HepG2 (cell line): Measurements from ENCODE around the gene NAA38. TPM values are rescaled to one million over a fixed set of nuclear protein-coding genes. Genes with fewer than 3 reads are reported as not detected.

Source experiments
- AKNA ChIP-seq: sonication (generic); formaldehyde crosslinking; IDR thresholded peaks from 2 replicates; pipeline ENCODE4 v1.4.0; 2020; ENCODE audit warnings: missing genetic modification reagents, borderline replicate concordance
- DPF2 ChIP-seq: sonication (generic); formaldehyde crosslinking; IDR thresholded peaks from 2 replicates; pipeline ENCODE4 v1.4.0; 2020; ENCODE audit warnings: mild to moderate bottlenecking, low read depth, missing genetic modification reagents, borderline replicate concordance
- ETV6 ChIP-seq: sonication (generic); formaldehyde crosslinking; conservative IDR thresholded peaks from 2 replicates; pipeline ENCODE4 v1.4.0; 2020; ENCODE audit warnings: missing genetic modification reagents
- HDAC2 ChIP-seq: sonication (generic); formaldehyde crosslinking; IDR thresholded peaks from 2 replicates; pipeline ENCODE4 v1.4.0; 2020; ENCODE audit warnings: missing genetic modification reagents
- PRPF4 ChIP-seq: fragments of 200-400 bp; formaldehyde crosslinking; IDR thresholded peaks from 2 replicates; pipeline ENCODE4 v1.6.1; 2016; ENCODE audit warnings: low read length, low read depth; ENCODE audit not compliant: poor library complexity, severe bottlenecking
- RERE ChIP-seq: IDR thresholded peaks from 2 replicates; pipeline ENCODE4 v1.6.1; 2016; ENCODE audit warnings: low read depth, missing genetic modification reagents, missing compliant biosample characterization
- RORA ChIP-seq: sonication (generic); formaldehyde crosslinking; IDR thresholded peaks from 2 replicates; pipeline ENCODE4 v1.5.0; 2020; ENCODE audit warnings: mild to moderate bottlenecking, missing genetic modification reagents, moderate library complexity
- ZMYM3 ChIP-seq: sonication (generic); formaldehyde crosslinking; IDR thresholded peaks from 2 replicates; pipeline ENCODE4 v1.5.1; 2020; ENCODE audit warnings: mild to moderate bottlenecking, missing genetic modification reagents
- ZNF280B ChIP-seq: sonication (generic); formaldehyde crosslinking; IDR thresholded peaks from 2 replicates; pipeline ENCODE4 v1.5.0; 2020; ENCODE audit warnings: missing genetic modification reagents, mild to moderate bottlenecking, borderline replicate concordance
- ZNF788 ChIP-seq: sonication (generic); formaldehyde crosslinking; IDR thresholded peaks from 2 replicates; pipeline ENCODE4 v1.5.0; 2020; ENCODE audit warnings: mild to moderate bottlenecking, missing genetic modification reagents, borderline replicate concordance
- polyA plus RNA-seq, 8 experiments: library from polyadenylated mRNA; depleted of rRNA in 3 of 8; stranded (reverse) in 7 of 8; unstranded in 1 of 8; fragments of >200 nt; fragmentation: Illumina TruSeq in 4 of 8; extraction: Trizol in 4 of 8; gene quantifications; 2 replicates each; pipeline versions ENCODE4 v1.2.1 to v1.2.3, GENCODE V29; 2011 to 2016; ENCODE audit warnings: low read depth in 4 of 8, missing spikeins in 1 of 8, mixed read lengths in 1 of 8; ENCODE audit not compliant: insufficient read depth in 1 of 8
- total RNA-seq, 5 experiments: library from RNA; depleted of rRNA; stranded (reverse); fragments of >200 nt; fragmentation: Illumina TruSeq; extraction: Trizol; gene quantifications; 2 replicates each; pipeline ENCODE4 v1.2.3, GENCODE V29; 2016; ENCODE audit warnings: low read depth in 1 of 5
- TF ChIP-seq, protein P1 (sequence below): sonication (generic); formaldehyde crosslinking; IDR thresholded peaks from 2 replicates; pipeline ENCODE4 v1.5.0; 2020; ENCODE audit warnings: mild to moderate bottlenecking, missing genetic modification reagents, borderline replicate concordance

The NAA38 gene
- total and polyA plus RNA-seq, 2 of the 13 experiments (the other 11 are each of a cell fraction or from before 2014, with no cell fraction given): 46.9 to 91.6 TPM

- TF ChIP-seq RERE (CRISPR knock-in tag) (no peak), ZNF788 (CRISPR knock-in tag) (no peak), AKNA (no peak), ZMYM3 (CRISPR knock-in tag) (no peak), HDAC2 (CRISPR knock-in tag) (peak; percentile 3; the same call in 1 of the 2 replicates), ZNF280B (CRISPR knock-in tag) (no peak), RORA (no peak), DPF2 (CRISPR knock-in tag) (no peak), PRPF4 (no peak), ETV6 (CRISPR knock-in tag) (no peak)
- TF ChIP-seq, protein P1, sequence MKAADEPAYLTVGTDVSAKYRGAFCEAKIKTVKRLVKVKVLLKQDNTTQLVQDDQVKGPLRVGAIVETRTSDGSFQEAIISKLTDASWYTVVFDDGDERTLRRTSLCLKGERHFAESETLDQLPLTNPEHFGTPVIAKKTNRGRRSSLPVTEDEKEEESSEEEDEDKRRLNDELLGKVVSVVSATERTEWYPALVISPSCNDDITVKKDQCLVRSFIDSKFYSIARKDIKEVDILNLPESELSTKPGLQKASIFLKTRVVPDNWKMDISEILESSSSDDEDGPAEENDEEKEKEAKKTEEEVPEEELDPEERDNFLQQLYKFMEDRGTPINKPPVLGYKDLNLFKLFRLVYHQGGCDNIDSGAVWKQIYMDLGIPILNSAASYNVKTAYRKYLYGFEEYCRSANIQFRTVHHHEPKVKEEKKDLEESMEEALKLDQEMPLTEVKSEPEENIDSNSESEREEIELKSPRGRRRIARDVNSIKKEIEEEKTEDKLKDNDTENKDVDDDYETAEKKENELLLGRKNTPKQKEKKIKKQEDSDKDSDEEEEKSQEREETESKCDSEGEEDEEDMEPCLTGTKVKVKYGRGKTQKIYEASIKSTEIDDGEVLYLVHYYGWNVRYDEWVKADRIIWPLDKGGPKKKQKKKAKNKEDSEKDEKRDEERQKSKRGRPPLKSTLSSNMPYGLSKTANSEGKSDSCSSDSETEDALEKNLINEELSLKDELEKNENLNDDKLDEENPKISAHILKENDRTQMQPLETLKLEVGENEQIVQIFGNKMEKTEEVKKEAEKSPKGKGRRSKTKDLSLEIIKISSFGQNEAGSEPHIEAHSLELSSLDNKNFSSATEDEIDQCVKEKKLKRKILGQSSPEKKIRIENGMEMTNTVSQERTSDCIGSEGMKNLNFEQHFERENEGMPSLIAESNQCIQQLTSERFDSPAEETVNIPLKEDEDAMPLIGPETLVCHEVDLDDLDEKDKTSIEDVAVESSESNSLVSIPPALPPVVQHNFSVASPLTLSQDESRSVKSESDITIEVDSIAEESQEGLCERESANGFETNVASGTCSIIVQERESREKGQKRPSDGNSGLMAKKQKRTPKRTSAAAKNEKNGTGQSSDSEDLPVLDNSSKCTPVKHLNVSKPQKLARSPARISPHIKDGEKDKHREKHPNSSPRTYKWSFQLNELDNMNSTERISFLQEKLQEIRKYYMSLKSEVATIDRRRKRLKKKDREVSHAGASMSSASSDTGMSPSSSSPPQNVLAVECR: peak; percentile 82; the same call in 1 of the 2 replicates
Measured at GRCh38 chr17:7843536-7844291, 13.6 kb downstream of the NAA38 start (continued).
